ENCODE data around the gene MAIP1.

DNA sequence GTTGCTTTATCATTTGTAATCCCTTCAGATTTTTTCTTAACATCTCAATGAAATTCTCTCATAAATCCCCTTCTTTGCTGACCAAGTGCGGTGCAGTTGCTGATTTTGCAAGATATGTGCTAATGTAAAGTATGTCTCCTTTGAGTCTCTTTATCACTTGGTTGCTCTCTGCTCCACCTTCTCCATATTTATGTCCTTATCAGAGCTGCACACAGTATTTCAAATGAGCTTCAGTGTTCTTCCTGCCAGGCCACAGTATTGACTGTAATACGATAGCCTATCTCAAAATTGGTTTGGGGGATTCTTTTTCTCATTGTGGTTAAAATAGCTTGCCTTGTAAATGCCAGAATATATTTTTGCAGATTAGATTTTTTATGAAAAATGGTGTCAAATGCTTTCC is 32.2 kb downstream of the MAIP1 start:
- TF ChIP-seq CTCF (IDR thresholded peaks at IDR 0.05) = no peak
- TF ChIP-seq POLR2A (IDR thresholded peaks at IDR 0.05) = no peak
- TF ChIP-seq POLR2AphosphoS5 (IDR thresholded peaks at IDR 0.05) = no peak
